BJ (cell line): ENCODE results near the gene PPIF. TPM values are rescaled to one million over a fixed set of nuclear protein-coding genes. Genes with fewer than 3 reads are reported as not detected.

Experiments used
- CTCF ChIA-PET: fragments of 350-600 bp; formaldehyde crosslinking; extraction: SDS; loops from one replicate; lab custom pipeline; 2021; ENCODE audit warnings: antibody characterized with exemption, inconsistent platforms; lab: Yijun Ruan, JAX
- POLR2A ChIA-PET: fragments of 300-600 bp; sonication (Branson Sonifier 250); formaldehyde crosslinking; extraction: SDS; loops from one replicate; lab custom pipeline; 2021; ENCODE audit warnings: antibody characterized with exemption; lab: Charles Lee
- DNase-seq: peaks from one replicate; pipeline ENCODE4 v3.0.0-alpha.2; 2011; ENCODE audit warnings: low read depth
- H3K27me3 ChIP-seq: 2 replicates; pipeline ENCODE4 v1.6.0; 2011; ENCODE audit warnings: low read length; ENCODE audit not compliant: control insufficient read depth, insufficient read depth
- H3K36me3 ChIP-seq: 2 replicates; pipeline ENCODE4 v1.5.1; 2011; ENCODE audit warnings: low read length; ENCODE audit not compliant: control insufficient read depth, insufficient read depth
- H3K4me3 ChIP-seq: 2 replicates; pipeline ENCODE4 v1.5.1; 2011; ENCODE audit warnings: low read depth, mild to moderate bottlenecking, control low read depth, low read length
- CTCF ChIP-seq: IDR thresholded peaks from 2 replicates; pipeline ENCODE4 v1.5.1; 2011; ENCODE audit warnings: low read depth, mild to moderate bottlenecking, control low read depth, inconsistent platforms, low read length, moderate library complexity; ENCODE audit not compliant: insufficient read depth
- polyA minus RNA-seq: library from RNA; depleted of rRNA, polyadenylated mRNA; stranded (reverse); fragments of >200 nt; gene quantifications from 2 replicates; pipeline ENCODE4 v1.2.3, GENCODE V29; 2011; rRNA and poly(A)+ RNA removed
- polyA plus RNA-seq: library from polyadenylated mRNA; depleted of rRNA; stranded (reverse); fragments of >200 nt; gene quantifications from 2 replicates; pipeline ENCODE4 v1.2.3, GENCODE V29; 2011; rRNA removed

Gene PPIF
- 43.4 and 73.9 TPM in 2 replicates for polyA plus RNA-seq
- 59.0 and 65.9 TPM in 2 replicates for polyA minus RNA-seq

GRCh38 chr10:79347226-79347893, at the start of gene PPIF:
Gene PPIF (plus strand): TSS chr10:79347469. CDS start chr10:79347549, 80 bp downstream.
- CTCF ChIA-PET = interaction anchor here (0.9 to 3.0 kb wide), 6 partner anchors 11 to 30 kb away, joined by 3 to 8 read pairs (median 6); no protein-coding TSS in a partner anchor
- TF ChIP-seq CTCF = peak; percentile 87
- peak within 1 kb of the TSS; percentile 81 for H3K4me3 ChIP-seq
- POLR2A ChIA-PET = no interaction called here
- H3K36me3 ChIP-seq = peaks cover 28% of the 10 kb centered on the region
- peak; percentile 45 for DNase-seq
- H3K27me3 ChIP-seq = no peaks in the 10 kb centered on the region

- Histone ChIP-seq H3K27me3 (no peaks in the 10 kb centered on the region), H3K36me3 (peaks cover 65% of the 10 kb centered on the region), H3K4me3 (no peak overlapping the region)
- DNase-seq = peak; percentile 84
- POLR2A ChIA-PET = no interaction called here
- CTCF ChIA-PET = interaction anchor here (0.9 kb wide), 1 partner anchor 17 kb away, joined by 3 read pairs; no protein-coding TSS in a partner anchor
- TF ChIP-seq CTCF = no peak
These were observed 48.6 kb upstream of the PPIF start for GRCh38 chr10:79298403-79299244.

- ChIA-PET POLR2A (interaction anchor here (0.7 kb wide), 1 partner anchor 17 kb away, joined by 3 read pairs; no protein-coding TSS in a partner anchor), CTCF (interaction anchor here (0.9 to 1.6 kb wide), 2 partner anchors 12 to 16 kb away, joined by 3 read pairs; no protein-coding TSS in a partner anchor)
- H3K27me3 ChIP-seq = no peaks in the 10 kb centered on the region
These were observed 47.6 kb upstream of the PPIF start for GRCh38 chr10:79299397-79300241.

GRCh38 chr10:79300711-79301110, 46.6 kb upstream of the PPIF start:
- Histone ChIP-seq H3K4me3 (no peak overlapping the region), H3K27me3 (no peaks in the 10 kb centered on the region), H3K36me3 (peaks cover 74% of the 10 kb centered on the region)
- ChIA-PET CTCF (interaction anchor here (1.6 kb wide), 1 partner anchor 10 kb away, joined by 3 read pairs; no protein-coding TSS in a partner anchor), POLR2A (no interaction called here)
- no peak for TF ChIP-seq CTCF
- no peak for DNase-seq

More at GRCh38 chr10:79299397-79300241, 47.6 kb upstream of the PPIF start:
- DNase-seq = peak; percentile 71
- Histone ChIP-seq H3K4me3 (no peak overlapping the region), H3K36me3 (peaks cover 70% of the 10 kb centered on the region)
- no peak for TF ChIP-seq CTCF
